HEK293T (cell line): ENCODE measurements around the gene LRRC36.
"Not testable (repeated sequence)": the region's sequence is repeated elsewhere in the genome, so short reads cannot be mapped to it uniquely, and the experiment has no call there.

ENCODE experiments used
- ARNT ChIP-seq: fragments of 450-650 bp; IDR thresholded peaks from 2 replicates; pipeline ENCODE4 v1.6.1; 2017; ENCODE audit warnings: mild to moderate bottlenecking
- BHLHE40 ChIP-seq: fragments of 450-650 bp; IDR thresholded peaks from 2 replicates; pipeline ENCODE4 v1.6.1; 2016; ENCODE audit warnings: mild to moderate bottlenecking, moderate library complexity, borderline replicate concordance
- NFRKB ChIP-seq: fragments of 450-650 bp; IDR thresholded peaks from 2 replicates; pipeline ENCODE4 v1.6.1; 2016; ENCODE audit warnings: mild to moderate bottlenecking, moderate library complexity
- SP1 ChIP-seq: fragments of 450-650 bp; IDR thresholded peaks from 2 replicates; pipeline ENCODE4 v1.6.1; 2017
- SUZ12 ChIP-seq: fragments of 450-650 bp; IDR thresholded peaks from 2 replicates; pipeline ENCODE4 v1.6.1; 2016; ENCODE audit warnings: mild to moderate bottlenecking
- TF ChIP-seq, protein P1 (sequence below): fragments of 450-650 bp; IDR thresholded peaks from 2 replicates; pipeline ENCODE4 v1.6.1; 2016

DNA sequence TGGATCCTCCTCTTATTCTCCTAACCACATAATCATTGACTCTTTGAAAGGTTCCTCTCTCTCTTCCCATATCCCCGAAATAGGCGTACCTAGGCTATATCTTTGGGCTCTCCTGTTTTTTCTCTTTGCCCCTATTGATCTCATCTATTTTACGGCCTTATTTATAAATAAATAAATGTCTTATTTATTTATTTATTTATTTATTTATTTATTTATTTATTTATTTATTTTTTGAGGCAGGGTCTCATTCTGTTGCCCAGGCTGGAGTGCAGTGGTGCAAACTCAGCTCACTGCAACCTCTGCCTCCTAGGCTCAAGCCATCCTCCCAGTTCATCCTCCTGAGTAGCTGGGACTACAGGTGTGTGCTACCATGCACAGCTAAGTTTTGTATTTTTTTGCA, 25.8 kb downstream of the LRRC36 start:
- TF ChIP-seq, protein P1, sequence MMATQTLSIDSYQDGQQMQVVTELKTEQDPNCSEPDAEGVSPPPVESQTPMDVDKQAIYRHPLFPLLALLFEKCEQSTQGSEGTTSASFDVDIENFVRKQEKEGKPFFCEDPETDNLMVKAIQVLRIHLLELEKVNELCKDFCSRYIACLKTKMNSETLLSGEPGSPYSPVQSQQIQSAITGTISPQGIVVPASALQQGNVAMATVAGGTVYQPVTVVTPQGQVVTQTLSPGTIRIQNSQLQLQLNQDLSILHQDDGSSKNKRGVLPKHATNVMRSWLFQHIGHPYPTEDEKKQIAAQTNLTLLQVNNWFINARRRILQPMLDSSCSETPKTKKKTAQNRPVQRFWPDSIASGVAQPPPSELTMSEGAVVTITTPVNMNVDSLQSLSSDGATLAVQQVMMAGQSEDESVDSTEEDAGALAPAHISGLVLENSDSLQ = not testable (repeated sequence)
- TF ChIP-seq SP1, NFRKB, ARNT, BHLHE40, SUZ12: not testable (repeated sequence)
